GM08714 (cell line): Measurements from ENCODE around the gene TAC4.

Experiments
- H3K4me3 ChIP-seq: fragments of 200-500 bp; sonication (Bioruptor generic); 2 replicates; pipeline ENCODE4 v1.5.1; 2014; ENCODE audit warnings: mild to moderate bottlenecking, low read length, inconsistent platforms
- ZNF274 ChIP-seq: IDR thresholded peaks from 2 replicates; pipeline ENCODE4 v1.6.1; 2012; ENCODE audit warnings: mild to moderate bottlenecking, low read depth, low read length

Gene TAC4

GRCh38 chr17:49861150-49861884 is 13.4 kb upstream of the TAC4 start:
- H3K4me3 ChIP-seq: no peak overlapping the region
- TF ChIP-seq ZNF274: no peak

DNA sequence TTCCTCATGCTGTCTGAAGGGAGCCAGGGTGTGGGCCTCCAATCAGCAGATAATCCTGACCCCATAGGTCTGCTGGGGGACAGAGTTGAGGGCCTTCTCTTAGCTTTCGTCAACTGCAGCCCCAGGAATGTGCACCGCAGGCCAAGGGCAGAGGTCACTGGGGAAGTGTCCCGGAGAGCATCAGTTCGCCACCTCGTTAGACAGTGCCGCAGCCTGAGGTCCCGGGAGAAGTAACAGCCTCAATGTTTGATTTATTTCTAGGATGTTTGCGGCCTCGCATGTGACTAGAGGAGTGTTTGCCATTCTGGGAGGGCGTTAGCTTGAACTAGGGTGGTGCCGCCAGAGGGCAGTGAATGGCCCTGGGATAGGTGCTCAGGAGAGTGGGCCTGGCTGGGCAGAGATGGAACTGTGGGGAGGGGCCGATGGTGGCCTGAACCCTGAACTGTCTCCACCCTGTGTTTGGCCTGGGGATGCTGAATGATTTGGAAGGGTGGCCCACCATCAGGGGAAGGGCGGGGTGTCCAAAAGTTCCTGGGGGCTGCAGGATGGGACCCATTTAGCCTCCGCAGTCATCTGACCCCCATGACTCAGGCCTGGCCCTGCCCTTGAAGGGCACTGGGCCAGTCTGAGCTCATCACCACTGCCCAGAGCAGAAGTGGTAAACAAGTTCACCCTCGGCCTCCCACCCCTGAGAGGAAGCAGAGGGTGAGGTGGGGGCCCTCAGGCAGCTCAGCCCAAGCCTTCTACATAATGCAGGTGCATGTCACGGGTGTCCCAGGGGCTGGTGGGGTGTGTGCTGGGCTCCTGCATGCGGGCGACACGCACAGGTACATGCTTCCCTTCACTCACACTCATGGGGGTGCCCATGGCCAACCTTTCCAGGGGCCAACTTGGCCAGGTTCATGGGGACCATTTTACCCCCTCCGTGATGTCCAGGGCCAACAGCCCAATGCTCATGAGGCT is 12.4 kb upstream of the TAC4 start:
- no peak for TF ChIP-seq ZNF274
- no peak overlapping the region for H3K4me3 ChIP-seq

DNA sequence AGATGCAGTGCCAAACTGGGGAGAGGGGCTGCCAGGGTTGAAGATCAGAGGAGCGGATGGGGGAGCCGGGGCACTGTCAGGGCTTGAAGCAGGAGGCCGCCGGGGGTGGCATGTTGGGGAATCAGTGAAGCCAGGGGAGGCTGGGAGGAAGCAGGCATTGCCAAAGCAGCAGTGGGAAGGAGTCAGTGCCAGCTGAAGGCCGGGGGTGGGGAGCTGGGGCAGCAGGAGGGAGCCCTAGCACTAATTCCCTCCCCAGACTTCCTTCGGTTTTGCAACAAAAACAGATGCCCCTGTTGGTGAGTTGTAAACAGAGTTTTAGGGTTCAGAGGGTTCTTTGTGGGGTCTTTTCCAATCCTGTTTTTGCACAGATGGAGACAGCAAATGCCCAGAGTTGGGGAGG is 10.9 kb upstream of the TAC4 start:
- no peak for TF ChIP-seq ZNF274
- H3K4me3 ChIP-seq: no peak overlapping the region

DNA sequence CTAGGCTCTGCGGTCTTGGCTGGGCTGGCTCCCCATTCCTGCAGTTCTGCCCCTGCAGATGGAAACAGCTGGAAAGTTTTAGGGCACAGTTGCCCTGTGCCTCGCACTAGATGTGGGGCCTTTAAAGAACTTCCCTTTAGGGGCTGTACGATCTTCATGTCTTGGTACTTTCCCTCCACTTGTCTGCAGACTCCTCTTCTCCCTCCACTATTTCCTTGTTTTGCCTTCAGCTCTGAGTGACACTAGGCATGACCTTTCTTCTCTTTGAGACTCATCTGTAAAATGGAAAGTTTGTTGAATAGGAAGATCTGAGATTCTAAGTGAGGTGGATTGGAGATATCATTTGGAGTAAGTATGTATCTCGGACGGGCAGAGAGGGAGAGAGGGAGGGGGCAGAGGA is 6.3 kb upstream of the TAC4 start:
- TF ChIP-seq ZNF274: no peak
- H3K4me3 ChIP-seq: no peak overlapping the region

GRCh38 chr17:49853470-49854015 is 5.7 kb upstream of the TAC4 start:
- H3K4me3 ChIP-seq: no peak overlapping the region
- no peak for TF ChIP-seq ZNF274

DNA sequence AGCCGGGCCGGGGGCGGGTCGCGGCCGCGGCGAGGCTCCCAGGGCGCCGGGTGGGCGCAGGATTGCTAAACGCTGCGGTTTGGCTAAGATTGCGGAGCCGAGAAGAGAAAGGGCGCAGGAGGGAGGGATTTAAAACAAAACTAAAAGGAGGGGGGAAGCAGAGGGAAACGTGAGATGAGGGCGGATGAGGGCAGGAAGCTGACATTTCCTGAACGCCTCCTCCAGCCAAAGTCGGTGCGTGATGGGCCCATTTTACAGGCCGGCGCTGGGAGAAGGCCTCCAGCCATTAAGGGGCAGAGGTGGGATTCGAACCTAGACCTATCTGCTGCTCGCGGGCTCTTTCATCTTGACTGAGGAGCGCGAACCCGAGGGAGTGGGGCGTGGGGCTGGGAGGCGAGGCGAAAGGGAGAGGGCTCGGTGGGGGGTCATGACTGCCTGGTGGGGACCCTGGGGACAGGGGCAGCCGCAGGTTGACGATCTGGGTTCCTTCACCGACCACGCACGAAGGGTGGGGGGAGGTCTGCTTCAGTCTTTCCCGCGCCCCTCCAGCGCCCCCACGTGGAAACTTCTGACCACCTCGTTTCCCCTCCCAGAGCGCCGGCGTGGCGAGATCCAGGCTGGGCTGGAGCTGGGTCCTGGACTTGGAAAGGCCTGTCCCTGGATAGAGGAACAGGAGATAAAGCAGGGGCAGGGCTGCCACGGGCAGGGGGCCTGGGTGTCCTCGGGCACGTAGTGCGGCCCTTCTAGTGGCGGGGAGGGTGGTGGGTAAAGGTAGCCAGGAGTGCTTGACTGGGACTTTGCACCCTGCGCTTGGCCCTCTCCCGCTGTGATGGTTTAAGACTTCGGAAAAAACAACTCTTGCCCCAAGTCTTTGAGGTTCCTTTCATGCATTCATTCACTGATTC is 3.8 kb upstream of the TAC4 start:
- peak overlapping the region; percentile 61; the same call in 1 of the 2 replicates for H3K4me3 ChIP-seq
- no peak for TF ChIP-seq ZNF274

GRCh38 chr17:49850772-49851386 is 3.0 kb upstream of the TAC4 start:
- peak overlapping the region; percentile 61; the same call in 1 of the 2 replicates for H3K4me3 ChIP-seq
- no peak for TF ChIP-seq ZNF274

DNA sequence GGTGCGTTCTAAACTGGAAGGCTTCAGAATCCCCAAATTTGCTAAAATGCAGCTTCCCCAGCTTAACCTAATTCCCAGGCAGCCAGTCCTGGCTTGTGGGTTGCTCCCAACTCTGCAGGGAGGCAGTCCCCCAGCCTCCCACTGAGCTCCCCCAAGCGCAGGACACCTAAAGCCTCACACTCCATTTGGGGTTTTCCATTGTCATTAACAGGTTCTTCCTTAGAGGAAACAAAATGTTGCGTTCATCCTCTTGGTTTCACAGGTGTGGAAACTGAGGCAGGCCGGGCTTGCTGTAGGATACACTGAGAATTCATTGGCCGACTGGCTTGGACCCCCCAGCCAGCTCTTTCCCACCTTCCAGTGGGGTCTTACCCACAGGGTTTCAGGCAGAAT is 2.3 kb upstream of the TAC4 start:
- H3K4me3 ChIP-seq: no peak overlapping the region
- TF ChIP-seq ZNF274: no peak

DNA sequence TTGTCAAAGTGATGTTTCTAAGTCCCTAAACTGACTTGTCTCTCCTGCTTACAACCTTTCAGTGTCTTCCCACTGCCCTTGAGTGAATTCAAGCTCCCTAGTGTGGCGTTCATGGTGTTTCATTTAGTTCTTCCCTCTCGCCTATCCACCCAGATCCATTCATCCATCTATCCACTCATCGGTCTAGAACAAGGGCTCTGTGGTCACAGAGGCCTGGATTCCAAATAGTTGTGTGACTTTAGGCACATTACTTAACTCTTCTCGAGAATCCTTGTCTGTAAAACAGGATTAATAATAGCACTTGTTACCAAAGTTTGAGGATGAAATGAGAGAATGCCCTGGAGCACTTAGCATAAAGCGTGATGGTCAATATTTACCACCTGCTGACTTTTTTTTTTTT is 870 bp upstream of the TAC4 start:
- no peak overlapping the region for H3K4me3 ChIP-seq
- no peak for TF ChIP-seq ZNF274

DNA sequence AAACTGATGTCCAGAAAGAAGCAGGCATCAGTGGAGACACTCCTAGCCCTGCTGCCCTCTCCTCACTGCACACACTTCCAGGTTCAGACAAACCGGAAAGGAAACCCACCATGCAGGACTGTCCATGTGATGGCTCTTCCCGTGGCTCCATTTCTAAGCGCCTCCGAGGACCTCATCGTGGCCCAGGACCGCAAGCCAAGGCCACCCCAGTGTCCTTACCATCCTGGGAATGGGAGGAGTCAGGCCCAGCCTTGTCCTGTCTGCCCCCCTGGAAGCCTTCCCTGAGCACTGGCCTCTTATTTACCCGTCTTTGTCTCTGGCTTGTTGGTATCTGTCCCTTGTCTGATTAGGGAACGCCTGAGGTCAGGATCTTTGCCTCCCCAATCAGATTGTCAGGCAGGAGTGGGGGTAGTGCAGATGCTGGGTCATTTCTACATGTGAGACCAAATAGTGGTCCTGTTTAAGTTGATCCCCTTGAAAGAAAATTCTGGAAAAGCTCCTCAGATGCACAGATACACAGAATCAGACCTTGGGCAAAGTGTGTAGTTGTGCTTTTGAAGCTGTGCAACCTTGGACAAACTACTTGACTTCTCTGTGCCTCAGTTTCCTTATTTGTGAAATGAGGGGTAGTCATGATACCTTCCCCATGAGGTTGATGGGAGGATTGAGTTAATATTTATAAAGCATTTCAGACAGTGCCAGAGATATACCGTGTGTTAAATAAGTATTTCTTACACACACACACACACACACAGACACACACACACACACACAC is 744 bp downstream of the TAC4 start:
- no peak overlapping the region for H3K4me3 ChIP-seq
- no peak for TF ChIP-seq ZNF274

DNA sequence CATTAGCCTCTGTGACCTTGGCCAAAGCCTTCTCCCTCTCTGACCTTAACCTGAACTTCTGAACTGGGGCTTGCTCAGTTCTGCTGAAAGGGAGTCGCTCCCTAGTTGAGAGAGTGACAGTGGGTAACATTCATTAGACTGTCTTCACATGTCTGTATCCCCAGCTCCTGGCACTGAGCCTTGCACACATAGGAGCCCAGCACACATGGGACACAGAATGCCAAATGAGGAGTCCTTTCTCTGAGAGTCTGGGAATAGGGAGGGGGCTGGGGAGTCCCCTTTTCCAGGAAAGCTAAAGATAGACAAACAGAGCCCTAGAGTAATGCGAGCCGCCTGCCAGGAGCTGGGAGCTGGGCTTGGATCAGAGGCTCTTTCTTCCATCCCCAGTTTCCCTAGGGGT is 2.5 kb downstream of the TAC4 start:
- TF ChIP-seq ZNF274: no peak
- H3K4me3 ChIP-seq: no peak overlapping the region

DNA sequence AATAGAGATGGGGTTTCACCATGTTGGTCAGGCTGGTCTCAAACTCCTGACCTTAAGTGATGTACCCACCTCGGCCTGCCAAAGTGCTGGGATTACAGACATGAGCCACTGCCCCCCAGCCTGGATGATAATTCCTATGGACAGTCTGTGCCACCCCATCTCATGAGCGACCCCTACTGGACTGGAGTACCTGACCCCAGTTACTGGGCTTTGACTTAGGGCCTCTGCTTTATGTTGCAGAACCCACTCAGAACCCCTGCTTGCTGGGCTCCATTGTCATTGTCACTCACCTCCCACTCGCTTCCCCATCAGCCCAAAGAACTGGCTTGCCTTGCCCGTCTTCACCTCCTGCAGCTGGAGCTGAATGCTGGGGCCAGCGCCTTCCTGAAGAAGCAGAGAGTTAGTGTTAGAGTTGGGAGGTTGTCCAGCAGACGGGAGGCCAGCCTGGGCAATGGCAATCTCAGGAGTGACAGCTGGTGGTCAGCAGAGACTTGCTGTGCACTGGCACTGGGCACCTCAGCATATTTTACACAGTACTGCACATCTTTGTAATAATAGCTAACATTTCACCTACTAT is 4.0 kb downstream of the TAC4 start:
- no peak for TF ChIP-seq ZNF274
- no peak overlapping the region for H3K4me3 ChIP-seq
